NCI-H2196 (cell line): ENCODE measurements around the gene EFNA2.
A peak's percentile ranks its signal among the peaks of the same experiment; 100 is the strongest.
"Not testable (repeated sequence)": the region's sequence is repeated elsewhere in the genome, so short reads cannot be mapped to it uniquely, and the experiment has no call there.

Source experiments
- DNase-seq: peaks from one replicate; lab custom pipeline; 2025; ENCODE audit not compliant: unreplicated experiment; lab: John Stamatoyannopoulos, UW

Gene EFNA2

DNA sequence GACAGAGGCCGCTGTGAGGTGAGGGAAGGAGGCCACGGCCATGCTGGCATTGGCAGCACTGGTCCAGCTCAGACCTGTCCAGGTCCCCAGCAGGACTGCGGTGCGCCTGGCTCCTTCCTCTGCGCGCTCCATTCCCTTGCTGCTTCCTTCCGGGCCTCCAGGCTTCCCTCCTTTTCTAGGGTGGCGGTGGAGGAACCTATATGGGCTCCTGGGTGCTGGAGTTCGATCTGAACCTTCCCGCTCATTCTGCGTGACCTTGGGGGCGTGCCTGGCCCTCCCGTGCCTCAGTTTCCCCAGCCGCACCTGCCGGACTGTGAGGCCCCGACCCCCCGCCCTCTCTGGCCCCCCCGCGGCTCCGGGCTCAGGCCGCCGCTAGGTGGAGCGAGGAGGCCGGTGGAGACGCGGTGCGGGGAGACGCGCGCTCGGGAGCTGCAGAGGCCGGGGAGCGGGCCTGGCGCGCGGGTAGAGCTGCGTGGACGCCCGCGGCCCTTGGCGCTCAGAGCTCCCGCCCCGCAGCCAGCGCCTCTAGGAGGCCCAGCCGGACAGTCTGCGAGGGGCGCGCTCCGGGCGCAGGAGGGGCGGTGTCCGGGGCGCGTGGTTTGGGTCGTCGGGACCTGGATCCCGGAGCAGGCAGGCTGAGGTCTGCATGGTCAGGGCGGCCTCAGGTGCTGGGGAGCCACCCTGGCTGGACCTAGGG, 29.9 kb downstream of the EFNA2 start:
- DNase-seq = peak; percentile 71

DNA sequence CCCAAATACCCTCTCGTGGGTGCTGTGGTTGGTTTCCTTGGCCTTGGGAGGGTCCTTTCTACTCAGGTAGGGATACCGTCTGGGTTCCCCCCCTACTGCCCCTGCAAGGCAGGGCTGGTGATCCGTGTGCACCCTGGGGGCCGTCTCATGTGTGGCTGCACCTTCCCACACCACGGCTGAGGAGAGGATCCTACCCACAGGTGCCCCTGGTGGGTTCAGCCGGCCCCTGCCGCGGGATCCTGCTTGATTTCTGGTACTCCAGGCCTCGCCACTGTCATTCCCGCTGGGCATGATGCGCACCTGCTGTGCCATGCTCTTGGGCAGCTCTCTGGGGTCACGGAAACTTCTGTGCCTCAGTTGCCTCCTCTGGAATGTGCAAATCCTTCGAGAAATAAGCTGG, 30.8 kb downstream of the EFNA2 start:
- DNase-seq = no peak

DNA sequence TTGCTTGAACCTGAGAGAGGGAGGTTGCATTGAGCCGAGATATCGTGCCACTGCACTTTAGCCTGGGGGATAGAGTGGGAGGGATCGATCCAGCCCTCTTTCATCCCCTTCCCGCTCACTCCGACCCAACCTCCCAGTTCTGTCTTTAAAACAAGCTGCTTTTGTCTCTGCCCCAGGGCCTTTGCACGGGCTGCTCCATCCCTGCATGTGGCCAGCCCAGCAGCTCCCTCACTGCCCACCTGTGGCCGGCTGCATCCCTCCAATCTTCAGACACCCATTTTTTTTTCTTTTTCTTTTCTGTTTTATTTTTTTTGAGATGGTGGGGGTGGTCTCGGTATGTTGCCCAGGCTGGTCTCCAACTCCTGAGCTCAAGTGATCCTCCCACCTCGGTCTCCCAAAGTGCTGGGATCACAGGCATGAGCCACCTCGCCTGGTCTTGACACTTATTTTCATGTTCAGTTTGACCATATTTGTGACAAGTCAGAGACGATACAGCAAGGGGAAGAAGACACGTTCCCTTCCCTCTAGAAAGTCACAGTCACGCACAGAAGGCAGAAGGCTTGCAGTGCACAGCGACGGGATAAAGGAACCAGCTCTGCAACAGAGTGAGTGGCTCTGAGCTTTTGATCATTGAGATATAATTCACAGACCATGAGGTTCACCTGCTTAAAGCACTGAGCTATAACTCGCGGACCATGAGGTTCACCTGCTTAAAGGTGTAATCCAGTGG, 31.8 kb downstream of the EFNA2 start:
- DNase-seq = no peak

DNA sequence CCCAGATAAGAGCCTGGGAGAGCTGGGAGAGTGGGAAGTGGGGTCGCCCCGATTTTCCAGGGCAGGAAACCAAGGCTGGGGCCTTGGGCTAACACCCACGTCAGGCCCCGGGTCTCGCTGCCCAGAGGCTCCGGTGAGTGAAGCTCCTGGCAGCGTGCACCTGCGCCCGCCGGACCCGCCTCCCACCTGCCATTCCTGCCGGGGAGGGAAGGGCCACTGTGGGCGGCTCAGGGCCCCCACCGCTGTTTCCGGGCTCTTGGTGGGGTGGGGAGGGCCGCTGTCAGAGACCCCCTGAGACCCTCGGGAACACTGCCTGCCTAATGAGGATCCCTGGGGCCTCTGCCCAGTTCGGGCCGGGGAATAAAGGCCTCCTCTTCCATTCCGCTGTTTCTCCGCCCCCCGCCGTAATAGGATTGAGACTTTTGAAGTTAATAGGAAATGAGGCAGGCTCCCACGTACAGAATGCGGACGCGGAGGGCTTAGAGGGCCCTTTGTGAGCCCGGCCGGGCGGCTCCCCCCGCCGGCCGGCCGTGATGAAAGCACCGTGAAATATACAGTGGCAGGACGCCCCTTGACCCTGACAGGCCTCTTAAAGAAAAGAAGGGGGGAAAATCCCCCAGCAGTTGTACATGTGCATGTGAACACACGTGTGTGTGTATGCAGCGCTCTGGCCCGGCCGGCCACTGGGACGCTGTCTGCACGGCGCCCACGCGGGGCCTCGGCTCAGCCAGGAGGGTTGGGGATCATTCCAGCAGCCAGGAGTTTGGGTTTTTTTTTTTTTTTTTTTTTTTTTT, 33.2 kb downstream of the EFNA2 start:
- no peak for DNase-seq

DNA sequence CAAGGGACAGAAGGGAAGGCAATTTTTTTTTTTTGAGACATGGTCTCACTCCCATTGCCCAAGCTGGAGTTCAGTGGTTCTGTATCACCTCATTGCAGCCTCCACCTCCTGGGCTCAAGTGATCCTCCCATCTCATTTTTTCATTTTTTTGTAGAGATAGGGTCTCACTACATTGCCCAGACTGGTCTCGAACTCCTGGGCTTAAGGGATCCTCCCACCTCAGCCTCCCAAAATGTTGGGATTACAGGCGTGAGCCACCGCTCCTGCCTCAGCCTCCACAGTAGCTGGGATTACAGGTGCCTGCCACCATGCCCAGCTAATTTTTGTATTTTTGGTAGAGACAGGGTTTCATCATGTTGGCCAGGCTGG, 34.6 kb downstream of the EFNA2 start:
- not testable (repeated sequence) for DNase-seq

DNA sequence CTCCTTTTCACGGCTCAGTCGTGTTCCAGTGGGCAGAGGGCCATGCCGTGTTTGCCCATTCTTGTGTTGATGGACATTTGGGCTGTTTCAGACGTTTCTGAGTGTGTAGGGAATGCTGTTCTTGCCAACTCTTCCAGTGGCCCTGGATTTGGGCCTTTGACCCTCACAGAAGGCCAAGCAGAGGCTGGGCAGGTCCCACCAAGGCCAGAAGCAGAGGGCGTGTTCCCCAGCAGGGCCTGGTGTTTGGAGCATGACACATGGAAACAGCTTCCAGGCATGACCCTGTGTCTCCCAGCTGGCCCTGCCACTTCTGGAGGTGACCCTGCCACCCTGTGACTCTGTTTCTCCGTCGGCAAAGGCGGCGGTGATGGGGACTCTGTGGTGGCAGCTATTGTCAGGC, 35.9 kb downstream of the EFNA2 start:
- DNase-seq = no peak

DNA sequence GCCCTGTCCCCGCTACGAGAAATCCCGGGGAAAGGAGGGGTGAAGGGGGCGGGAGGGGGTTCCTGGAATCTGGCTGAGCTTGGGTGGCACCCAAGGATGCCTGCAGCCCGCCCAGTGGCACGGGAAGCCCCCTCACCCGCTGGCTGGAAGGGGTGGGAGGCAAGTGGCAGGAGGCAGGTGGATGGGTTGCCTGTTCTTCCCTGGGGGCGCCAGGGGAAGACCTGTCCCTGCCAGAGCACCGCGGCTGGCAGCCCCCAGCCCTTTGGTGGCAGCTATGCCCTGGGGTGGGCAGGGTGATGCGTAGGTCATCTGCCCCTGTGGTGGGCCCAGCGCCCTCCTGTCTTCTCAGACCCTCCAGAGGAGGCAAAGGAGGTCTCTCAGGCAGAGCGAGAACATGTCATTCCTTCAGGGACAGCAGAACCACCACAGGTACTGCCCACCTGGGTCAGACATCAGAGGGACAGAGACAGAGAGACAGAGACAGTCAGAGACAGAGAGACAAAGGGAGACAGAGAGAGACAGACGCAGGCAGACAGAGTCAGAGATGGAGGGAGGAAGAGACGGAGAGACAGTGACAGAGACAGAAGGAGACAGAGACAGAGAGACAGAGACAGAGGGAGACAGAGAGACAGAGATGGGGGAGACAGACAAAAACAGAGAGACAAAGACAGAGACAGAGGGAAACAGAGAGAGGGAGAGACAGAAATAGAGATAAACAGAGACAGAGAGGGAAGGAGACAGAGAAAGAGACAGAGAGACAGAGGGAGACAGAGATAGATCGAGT, 36.7 kb downstream of the EFNA2 start:
- DNase-seq = no peak

DNA sequence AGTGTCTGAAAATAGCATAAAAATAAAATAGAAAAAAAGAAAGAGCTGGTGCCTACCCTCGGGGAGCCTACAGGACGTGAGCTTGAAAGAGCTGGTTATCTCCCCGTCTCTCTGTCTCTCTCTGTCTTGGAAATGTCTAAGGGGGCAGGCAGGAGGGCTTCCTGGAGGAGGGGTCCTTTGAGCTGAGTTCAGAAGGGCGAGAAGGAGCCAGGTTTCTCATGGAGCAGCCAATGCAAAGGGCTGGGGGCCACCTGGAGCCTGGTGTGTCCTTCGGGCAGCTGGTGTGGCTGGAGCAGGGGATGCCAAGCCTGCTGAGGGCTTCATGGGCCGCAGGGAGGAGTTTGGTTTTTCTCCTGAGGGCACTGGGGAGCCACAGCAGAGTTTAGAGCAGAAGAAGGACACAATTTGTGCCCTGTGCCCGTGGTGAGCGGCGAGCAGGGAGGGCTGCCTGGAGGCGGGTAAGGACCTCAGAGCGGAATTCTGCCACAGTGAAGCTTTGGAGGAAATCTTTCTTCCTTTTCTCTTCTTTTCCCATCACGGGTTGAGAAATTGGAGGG, 38.7 kb downstream of the EFNA2 start:
- DNase-seq = no peak

DNA sequence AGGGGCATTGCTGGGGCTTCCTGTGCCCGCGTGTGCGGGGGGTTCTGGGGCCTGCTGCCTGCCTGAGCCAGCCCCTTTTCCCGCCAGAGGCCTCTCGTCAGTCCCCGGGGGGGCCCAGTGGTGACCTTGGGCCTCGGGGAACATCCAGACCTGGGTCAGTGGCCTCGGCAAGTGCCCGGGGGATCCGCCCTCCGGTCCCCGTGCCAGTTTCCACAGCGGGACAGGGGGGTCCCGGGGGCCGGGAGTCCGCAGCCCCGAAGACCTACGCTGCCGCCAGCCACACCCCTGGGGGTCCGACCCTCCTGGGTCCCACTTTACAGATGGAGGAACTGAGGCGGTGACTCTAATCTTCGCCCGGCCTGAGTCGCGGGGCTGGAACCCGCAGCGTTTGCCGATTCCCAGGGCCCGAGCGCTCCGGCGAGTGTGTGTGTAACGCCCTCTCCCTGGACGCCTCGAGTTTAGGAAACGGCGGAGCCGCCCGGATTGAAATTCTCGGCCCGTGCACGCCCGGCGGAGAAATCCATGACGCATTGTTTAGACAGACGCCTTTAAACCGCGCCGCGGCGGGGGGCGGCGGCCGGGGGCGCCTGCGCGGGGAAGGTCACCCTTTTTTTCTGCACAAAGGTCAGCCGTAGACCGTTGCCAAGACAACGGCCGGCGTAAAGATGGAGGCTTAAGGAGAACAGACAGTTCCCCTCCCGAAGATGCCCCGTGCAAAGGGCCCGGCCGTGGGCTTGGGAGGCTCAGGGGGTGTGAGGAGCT, 39.3 kb downstream of the EFNA2 start:
- DNase-seq = peak; percentile 38

DNA sequence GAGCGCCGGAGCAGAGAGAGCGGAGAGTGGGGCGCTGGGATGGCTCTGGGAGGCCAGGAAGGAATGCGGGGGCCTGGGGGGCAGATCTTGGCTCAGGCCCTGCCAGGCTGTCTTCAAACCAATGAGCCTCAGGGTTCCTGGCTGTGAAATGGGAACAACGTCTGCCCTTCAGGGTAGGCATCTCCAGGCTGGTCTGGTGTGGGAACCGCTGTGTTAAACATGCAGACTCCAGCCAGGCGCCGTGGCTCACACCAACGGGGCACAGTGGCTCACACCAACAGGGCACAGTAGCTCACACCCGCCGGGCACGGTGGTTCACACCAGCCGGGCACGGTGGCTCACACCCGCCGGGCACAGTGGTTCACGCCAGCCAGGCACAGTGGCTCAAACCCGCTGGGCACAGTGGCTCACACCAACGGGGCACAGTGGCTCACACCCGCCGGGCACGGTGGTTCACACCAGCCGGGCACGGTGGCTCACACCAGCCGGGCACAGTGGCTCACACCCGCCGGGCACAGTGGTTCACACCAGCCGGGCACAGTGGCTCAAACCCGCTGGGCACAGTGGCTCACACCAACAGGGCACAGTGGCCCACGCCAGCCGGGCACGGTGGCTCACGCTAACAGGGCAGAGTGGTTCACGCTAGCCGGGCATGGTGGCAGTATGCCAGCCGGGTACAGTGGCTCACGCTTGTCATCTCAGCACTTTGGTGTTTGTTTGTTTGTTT, 40.1 kb downstream of the EFNA2 start:
- no peak for DNase-seq

DNA sequence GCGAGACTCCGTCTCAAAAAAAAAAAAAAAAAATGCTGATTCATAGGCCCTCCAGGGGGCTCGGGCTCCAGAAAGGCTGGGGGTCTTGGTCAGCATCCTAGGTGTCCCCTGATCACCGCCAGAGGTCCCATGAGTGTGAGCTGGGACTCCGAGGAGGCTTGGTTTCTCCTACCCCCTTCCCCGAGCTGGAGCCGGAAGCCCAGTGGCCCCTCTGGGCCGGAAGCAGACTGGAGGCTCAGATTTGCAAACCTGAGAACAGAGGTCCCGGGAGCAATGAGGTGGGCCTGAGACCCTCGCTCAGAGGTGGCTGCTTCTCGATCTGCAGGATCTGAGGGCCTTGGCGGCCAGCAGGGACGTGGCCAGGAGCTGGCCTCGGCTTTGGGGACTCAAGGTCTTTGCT, 41.5 kb downstream of the EFNA2 start:
- DNase-seq = no peak

DNA sequence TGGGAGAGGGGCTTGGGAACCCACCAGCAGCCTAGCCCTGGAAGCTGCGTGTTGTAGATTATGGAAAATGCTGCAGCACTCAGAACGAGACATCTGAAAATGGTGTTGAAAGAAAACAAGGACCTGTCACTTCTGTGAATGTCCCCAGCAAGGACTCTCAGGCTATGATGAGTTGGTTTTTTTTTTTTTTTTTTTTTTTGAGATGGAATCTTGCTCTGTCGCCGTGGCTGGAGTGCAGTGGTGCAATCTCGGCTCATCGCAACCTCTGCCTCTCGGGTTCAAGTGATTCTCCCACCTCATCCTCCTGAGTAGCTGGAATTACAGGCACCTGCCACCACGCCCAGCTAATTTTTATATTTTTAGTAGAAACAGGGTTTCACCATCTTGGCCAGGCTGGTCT, 46.5 kb downstream of the EFNA2 start:
- not testable (repeated sequence) for DNase-seq

DNA sequence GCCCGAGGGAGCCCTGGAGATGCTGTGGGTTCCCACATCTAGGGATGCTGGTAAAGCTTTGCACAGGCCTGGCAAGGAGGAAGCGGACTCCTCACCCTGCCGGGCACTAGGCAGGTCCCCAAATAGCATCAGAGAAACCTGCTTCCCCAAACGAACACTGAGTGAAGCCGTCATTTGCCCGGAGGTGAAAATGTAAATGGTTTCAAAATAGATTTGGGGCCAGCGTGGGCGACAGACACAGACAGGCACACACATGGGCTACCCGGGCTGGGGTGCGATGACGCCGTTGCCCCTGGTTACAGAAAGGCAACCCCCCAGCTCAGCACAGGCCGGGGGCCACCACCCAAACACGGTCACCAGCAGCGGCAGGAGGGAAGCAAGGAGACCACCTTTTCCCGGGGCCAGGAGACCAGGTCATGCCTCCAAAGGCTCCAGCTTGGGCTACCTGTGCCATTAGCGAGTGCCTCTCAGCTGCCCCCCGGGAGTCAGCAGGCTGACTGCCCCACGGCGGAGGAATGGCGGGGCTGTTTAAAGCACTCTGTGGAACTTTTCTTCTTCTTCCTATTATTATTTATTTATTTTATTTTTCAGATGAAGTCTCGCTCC, 50.5 kb downstream of the EFNA2 start:
- DNase-seq = no peak

DNA sequence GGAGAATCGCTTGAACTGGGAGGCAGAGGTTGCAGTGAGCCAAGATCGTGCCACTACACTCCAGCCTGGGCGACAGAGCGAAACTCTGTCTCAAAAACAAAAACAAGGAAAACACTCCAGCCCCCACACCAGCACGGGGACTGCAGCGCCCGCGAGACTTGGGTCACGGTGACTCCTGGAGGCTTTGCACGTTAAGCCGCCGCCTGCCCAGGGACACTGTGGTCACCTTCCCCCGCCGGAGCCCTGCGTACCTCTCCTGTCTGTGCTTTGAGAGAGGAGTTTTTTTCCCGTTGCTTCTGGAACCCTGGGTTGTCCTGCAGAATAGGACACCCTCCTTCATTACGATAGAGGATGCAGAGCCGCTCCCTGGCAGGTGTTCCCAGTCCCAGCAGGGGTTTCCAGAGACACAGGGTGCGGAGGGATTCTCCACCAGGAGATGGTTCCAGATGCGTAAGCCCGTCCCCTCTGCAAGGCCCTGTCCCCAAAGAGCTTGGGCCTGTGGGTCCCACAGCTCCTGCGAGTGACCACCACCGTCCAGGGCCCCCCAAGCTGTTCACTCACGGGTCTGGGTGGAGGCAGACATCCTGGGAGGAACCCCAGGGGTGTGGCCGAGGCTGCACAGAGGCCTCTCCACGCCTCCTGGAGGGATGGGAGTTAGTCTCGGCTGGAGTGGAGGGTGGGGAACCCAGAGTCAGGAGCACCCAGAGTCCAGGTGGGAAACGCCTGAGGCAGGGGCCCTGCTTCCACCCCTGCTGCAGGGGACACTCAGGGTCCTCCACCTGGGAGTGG, 55.2 kb downstream of the EFNA2 start:
- no peak for DNase-seq

DNA sequence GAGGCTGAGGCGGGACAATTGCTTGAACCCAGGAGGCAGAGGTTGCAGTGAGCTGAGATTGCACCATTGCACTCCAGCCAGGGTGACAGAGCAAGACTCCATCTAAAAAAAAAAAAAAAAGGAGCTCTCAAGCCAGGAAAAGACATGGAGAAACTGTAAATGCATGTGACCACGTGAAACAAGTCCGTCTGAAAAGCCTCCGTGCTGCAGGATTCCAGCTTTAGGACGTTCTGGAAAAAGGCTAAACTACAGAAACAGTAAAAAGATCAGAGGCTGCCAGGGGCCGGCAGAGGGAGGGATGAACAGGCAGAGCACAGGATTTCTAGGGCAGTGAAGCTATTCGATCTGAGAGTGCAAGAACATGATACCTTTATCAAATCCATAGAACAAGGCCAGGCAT, 57.4 kb downstream of the EFNA2 start:
- DNase-seq = no peak

DNA sequence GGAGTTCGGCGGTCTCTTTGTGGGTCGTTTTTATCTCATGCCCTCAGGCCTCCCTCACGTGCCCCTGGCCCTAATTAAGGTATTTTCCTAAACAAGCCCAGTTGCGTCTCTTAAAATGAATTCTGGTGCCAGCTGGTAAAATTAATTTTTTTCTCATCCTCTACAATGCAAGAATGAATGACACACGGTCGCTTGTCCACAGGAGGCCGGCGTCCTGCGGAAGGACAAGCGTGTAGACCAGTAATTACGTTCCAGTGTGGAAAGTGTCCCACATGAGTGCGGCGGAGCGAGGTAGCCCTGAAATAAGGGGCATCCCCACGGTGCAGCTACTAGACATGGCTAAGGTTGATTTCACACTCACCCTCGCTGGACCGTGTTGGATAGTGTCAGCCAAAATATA, 63.5 kb downstream of the EFNA2 start:
- DNase-seq = no peak

DNA sequence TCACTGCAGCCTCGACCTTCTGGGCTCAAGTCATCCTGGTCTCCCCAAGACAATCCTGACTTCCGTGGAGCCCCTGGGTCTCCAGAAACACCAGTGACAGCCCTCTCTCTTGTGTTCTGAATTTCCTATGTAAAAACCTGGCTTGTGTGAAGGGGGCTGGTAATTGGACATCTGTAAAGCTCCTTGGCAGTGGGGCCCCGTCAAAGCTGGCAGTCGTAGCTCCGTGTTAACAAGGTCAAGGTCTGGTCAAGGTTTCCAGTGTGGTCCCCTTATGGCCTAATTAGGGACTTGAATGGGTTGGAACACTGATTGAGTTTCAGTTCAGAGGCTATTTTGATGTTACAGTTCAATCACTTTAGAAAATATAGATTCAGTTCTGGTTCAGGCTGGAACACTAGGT, 65.2 kb downstream of the EFNA2 start:
- DNase-seq = no peak
